H1 (cell line): ENCODE measurements around the gene P2RY14. TPM values are rescaled to one million over a fixed set of nuclear protein-coding genes. Genes with fewer than 3 reads are reported as not detected.

Source experiments
- CBX5 ChIP-seq: fragments of 300-800, 300-1000 bp; sonication (generic); IDR thresholded peaks from 2 replicates; pipeline ENCODE4 v1.7.1; 2016; ENCODE audit warnings: antibody characterized with exemption, low read length, low read depth
- EZH2 ChIP-seq: fragments of 200-600 bp; sonication (generic); IDR thresholded peaks from 2 replicates; pipeline ENCODE4 v1.7.1; 2012; ENCODE audit warnings: low read depth, mild to moderate bottlenecking, moderate library complexity, low read length, inconsistent platforms; ENCODE audit not compliant: severe bottlenecking
- polyA plus RNA-seq, 7 experiments: library from polyadenylated mRNA; depleted of rRNA in 3 of 7; stranded (reverse) in 5 of 7; unstranded in 2 of 7; fragments of >200 nt in 5 of 7; fragments of 200-250 nt in 2 of 7; gene quantifications; 1 replicate in 5 of 7; 2 replicates in 1 of 7; 4 replicates in 1 of 7; pipeline versions ENCODE4 v1.2.1 to v1.2.3, GENCODE V29; 2011 to 2013; ENCODE audit warnings: missing spikeins in 2 of 7, mixed read lengths in 2 of 7
- total RNA-seq: library from RNA; stranded (reverse); fragmentation: NEBNext Ultra II Directional; extraction: Animal tissue kit (Norgen Biotek cat#: 25700); gene quantifications from 2 replicates; pipeline ENCODE4 v1.2.1, GENCODE V29; 2021
- TF ChIP-seq, protein P1 (sequence below): fragments of 300-600 bp; sonication (generic); IDR thresholded peaks from 2 replicates; pipeline ENCODE4 v1.7.1; 2012; ENCODE audit warnings: low read length, moderate library complexity, mild to moderate bottlenecking, inconsistent platforms; ENCODE audit not compliant: insufficient replicate concordance

P2RY14 gene
- total and polyA plus RNA-seq, 2 of the 8 experiments (the other 6 are each of a cell fraction or from before 2014, with no cell fraction given) = not detected

GRCh38 chr3:151228666-151229040 lies 49.7 kb downstream of the P2RY14 start (continued):
- TF ChIP-seq, protein P1, sequence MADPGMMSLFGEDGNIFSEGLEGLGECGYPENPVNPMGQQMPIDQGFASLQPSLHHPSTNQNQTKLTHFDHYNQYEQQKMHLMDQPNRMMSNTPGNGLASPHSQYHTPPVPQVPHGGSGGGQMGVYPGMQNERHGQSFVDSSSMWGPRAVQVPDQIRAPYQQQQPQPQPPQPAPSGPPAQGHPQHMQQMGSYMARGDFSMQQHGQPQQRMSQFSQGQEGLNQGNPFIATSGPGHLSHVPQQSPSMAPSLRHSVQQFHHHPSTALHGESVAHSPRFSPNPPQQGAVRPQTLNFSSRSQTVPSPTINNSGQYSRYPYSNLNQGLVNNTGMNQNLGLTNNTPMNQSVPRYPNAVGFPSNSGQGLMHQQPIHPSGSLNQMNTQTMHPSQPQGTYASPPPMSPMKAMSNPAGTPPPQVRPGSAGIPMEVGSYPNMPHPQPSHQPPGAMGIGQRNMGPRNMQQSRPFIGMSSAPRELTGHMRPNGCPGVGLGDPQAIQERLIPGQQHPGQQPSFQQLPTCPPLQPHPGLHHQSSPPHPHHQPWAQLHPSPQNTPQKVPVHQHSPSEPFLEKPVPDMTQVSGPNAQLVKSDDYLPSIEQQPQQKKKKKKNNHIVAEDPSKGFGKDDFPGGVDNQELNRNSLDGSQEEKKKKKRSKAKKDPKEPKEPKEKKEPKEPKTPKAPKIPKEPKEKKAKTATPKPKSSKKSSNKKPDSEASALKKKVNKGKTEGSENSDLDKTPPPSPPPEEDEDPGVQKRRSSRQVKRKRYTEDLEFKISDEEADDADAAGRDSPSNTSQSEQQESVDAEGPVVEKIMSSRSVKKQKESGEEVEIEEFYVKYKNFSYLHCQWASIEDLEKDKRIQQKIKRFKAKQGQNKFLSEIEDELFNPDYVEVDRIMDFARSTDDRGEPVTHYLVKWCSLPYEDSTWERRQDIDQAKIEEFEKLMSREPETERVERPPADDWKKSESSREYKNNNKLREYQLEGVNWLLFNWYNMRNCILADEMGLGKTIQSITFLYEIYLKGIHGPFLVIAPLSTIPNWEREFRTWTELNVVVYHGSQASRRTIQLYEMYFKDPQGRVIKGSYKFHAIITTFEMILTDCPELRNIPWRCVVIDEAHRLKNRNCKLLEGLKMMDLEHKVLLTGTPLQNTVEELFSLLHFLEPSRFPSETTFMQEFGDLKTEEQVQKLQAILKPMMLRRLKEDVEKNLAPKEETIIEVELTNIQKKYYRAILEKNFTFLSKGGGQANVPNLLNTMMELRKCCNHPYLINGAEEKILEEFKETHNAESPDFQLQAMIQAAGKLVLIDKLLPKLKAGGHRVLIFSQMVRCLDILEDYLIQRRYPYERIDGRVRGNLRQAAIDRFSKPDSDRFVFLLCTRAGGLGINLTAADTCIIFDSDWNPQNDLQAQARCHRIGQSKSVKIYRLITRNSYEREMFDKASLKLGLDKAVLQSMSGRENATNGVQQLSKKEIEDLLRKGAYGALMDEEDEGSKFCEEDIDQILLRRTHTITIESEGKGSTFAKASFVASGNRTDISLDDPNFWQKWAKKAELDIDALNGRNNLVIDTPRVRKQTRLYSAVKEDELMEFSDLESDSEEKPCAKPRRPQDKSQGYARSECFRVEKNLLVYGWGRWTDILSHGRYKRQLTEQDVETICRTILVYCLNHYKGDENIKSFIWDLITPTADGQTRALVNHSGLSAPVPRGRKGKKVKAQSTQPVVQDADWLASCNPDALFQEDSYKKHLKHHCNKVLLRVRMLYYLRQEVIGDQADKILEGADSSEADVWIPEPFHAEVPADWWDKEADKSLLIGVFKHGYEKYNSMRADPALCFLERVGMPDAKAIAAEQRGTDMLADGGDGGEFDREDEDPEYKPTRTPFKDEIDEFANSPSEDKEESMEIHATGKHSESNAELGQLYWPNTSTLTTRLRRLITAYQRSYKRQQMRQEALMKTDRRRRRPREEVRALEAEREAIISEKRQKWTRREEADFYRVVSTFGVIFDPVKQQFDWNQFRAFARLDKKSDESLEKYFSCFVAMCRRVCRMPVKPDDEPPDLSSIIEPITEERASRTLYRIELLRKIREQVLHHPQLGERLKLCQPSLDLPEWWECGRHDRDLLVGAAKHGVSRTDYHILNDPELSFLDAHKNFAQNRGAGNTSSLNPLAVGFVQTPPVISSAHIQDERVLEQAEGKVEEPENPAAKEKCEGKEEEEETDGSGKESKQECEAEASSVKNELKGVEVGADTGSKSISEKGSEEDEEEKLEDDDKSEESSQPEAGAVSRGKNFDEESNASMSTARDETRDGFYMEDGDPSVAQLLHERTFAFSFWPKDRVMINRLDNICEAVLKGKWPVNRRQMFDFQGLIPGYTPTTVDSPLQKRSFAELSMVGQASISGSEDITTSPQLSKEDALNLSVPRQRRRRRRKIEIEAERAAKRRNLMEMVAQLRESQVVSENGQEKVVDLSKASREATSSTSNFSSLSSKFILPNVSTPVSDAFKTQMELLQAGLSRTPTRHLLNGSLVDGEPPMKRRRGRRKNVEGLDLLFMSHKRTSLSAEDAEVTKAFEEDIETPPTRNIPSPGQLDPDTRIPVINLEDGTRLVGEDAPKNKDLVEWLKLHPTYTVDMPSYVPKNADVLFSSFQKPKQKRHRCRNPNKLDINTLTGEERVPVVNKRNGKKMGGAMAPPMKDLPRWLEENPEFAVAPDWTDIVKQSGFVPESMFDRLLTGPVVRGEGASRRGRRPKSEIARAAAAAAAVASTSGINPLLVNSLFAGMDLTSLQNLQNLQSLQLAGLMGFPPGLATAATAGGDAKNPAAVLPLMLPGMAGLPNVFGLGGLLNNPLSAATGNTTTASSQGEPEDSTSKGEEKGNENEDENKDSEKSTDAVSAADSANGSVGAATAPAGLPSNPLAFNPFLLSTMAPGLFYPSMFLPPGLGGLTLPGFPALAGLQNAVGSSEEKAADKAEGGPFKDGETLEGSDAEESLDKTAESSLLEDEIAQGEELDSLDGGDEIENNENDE = no peak
- TF ChIP-seq EZH2 (no peak), CBX5 (no peak)
